Stimulated activated CD4-positive, alpha-beta T cell treated with anti-CD3 and anti-CD28 coated beads, Interleukin-15, amount 100 ng/mL, for 24 hours (primary cell): ENCODE results near the gene CLEC18A.
"Not testable (repeated sequence)": the region's sequence is repeated elsewhere in the genome, so short reads cannot be mapped to it uniquely, and the experiment has no call there.

Experiments
- DNase-seq: peaks from one replicate; pipeline ENCODE4 v3.0.0-alpha.2; 2020

Gene CLEC18A

DNA sequence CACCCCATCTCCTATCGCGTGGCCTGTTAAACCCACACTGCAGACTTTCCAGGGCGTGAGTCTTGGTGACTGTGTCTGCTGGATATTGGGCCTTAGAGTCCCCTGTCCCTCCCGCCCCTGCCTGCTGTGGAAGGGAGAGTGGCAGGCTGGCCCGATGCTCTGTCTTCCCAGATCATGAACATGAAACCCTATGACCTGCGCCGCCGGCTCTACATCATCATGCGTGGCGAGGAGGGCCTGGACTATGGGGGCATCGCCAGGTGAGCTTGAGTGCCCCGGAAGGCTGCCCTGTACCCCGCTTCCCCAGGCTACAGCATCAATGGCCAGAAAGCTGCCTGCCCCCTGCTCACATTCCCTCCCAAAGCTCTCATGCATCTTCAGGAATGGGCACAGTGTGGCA is 19.5 kb upstream of the CLEC18A start:
- no peak for DNase-seq

DNA sequence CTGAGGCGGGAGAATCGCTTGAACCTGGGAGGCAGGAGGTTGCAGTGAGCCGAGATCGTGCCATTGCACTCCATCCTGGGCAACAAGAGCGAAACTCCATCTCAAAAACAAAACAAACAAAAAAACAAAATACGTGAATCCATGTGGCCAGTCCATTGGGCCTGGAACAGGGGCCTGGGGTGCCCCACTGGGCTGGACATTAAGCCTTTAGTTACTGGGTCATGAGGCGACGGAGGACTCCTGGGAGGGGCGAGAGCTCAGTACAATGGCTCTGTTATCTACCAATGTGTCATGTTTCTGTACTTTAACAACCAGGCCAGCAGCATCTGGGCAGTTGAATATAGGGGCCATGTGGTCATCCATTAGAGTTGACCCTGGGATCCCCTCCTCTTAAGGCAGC is 18.9 kb upstream of the CLEC18A start:
- DNase-seq: no peak

DNA sequence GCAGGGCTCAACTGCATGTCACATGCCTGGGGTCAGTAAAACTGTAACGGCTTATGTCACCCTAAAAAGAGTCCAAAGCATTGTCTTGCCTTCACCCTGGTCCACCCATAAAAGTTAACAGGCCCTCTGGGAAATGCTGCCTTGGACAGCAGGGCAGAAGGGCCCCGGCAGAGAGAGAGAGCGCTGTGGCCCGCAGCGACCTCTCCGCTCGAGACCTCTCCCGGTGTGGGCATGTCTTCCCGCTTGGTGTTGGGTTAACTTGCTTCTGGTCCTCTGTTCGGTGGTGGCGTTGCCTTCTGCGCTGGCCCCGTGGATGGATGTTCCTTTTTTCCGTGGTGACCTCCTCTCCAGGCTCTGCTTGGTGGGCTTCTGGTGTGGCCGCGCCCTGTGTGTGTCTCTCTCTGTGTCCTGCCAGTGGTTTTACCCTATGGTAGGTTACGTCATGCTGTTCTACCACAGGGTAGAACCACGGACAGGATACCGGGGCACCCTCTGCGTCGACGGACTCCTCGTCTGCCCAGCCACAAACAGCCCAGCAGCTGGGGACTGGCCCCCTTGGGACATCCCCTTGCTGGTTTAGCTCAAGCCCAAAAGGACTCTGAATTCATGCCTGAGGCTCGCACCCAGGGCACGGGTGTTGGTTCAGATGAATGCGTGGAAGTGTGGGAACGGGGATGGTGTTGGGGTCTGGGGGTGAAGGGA is 18.3 kb upstream of the CLEC18A start:
- DNase-seq: no peak

GRCh38 chr16:69934044-69934443 is 17.1 kb upstream of the CLEC18A start:
- DNase-seq: no peak

DNA sequence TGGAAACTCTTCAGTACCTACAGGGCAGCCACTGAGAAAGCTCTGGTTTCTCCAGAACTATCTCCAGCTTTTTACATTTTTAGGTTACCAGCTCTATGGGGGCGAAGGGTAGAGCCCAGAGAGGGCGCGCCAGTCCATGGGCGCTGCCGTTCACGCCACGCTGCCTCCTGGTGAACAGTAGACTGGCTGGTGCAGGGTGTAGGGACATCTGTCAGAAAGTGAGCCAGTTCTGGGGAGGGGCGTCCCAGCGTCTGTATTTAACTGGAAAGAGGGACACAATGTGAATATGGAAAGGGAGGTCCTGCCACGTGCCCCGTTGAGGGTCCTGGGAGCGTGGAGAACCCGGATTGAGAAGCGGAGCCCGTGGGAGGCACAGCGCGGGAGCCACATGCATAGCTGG is 16.4 kb upstream of the CLEC18A start:
- DNase-seq: no peak

DNA sequence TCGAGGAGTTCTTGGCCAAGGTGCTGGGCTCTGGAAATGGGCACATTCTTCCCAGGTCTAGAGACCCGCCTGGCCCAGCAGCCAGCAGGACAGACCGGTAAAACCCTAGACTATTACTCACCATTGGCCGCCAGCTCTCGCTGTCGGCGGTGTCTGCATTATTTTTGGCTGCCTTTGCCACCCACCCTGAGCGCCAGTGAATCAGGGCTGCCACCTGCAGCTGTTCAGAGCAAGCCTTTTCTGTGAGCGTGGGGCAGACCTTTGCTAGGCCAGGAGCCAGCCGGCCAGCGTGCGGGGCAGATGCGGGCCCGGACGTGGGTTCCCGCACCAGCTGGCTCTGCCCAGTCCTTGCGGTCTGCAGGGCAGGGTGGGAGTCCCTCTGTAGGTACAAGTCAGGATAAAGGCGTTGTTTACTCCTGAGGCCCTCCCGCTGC is 15.8 kb upstream of the CLEC18A start:
- no peak for DNase-seq

- no peak for DNase-seq
Measured at GRCh38 chr16:69935740-69936139, 15.4 kb upstream of the CLEC18A start.

GRCh38 chr16:69936252-69936651 is 14.9 kb upstream of the CLEC18A start:
- DNase-seq: no peak

DNA sequence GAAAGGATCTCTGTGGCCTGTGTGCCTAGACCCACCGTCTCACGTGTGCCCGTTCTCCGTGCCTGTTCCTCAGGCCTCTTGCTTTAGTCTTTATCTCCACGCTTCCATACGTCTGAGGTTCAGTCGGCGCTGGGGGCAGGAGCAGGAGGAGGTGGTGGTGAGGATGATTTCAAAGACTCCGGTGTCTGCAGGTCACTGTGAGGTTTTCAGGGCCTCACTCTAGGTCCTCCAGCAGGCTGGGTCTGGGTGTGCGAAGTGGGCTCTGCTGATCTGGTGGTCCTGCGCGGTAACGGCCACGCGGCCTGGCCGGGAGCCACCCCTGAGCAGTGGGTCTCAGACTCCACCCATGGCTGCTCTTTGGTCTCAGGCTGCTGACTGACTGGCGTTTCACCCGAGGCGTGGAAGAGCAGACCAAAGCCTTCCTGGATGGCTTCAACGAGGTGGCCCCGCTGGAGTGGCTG is 14.4 kb upstream of the CLEC18A start:
- DNase-seq: no peak

- no peak for DNase-seq
Measured at GRCh38 chr16:69937465-69937951, 13.6 kb upstream of the CLEC18A start.

GRCh38 chr16:69938981-69939820 is 11.9 kb upstream of the CLEC18A start:
- no peak for DNase-seq

DNA sequence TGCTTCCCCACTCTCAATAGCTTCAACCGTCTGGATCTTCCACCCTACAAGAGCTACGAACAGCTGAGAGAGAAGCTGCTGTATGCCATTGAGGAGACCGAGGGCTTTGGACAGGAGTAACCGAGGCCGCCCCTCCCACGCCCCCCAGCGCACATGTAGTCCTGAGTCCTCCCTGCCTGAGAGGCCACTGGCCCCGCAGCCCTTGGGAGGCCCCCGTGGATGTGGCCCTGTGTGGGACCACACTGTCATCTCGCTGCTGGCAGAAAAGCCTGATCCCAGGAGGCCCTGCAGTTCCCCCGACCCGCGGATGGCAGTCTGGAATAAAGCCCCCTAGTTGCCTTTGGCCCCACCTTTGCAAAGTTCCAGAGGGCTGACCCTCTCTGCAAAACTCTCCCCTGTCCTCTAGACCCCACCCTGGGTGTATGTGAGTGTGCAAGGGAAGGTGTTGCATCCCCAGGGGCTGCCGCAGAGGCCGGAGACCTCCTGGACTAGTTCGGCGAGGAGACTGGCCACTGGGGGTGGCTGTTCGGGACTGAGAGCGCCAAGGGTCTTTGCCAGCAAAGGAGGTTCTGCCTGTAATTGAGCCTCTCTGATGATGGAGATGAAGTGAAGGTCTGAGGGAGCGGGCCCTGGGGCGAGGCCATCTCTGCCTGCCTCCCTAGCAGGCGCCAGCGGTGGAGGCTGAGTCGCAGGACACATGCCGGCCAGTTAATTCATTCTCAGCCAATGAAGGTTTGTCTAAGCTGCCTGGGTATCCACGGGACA is 11.1 kb upstream of the CLEC18A start:
- DNase-seq: no peak

DNA sequence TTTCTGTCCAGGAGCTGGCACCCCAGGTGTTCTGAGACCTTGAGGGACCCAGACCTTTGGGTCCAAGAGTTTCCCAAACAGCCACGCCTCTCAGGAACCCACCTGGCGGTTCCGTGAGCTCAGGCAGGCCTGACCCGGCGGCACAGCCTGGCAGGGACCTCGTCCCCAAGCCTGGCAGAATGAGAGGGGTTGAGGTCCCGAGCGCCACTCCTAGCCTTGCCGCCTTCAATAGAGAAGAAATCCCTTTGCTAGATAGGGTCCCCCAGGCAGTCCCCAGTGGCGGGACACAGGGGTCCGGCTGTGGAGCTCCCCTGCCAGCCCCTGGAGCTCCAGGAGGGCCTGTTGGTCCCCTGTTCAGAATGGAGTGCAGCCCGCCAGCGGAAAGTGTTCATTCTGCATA is 10.5 kb upstream of the CLEC18A start:
- no peak for DNase-seq

- no peak for DNase-seq
Measured at GRCh38 chr16:69941251-69942098, 9.7 kb upstream of the CLEC18A start.

DNA sequence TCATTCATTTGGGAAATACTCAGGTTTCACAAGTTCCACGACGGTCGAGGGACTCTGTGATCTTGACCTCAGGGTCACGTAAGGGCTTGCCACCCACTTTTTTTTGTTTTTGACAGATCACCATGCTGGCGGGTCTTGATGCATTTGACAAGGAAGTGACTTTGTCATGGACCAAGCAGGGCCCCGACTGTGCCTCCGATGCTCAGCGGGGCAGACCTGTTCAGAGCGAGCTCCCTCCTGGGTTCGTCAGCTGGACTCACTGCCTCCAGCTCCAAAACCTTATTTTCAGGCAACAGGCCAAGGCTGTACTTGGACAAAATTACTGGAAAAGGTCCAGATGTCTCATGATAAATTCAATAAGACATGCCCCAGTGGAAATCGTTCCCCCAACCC is 9.0 kb upstream of the CLEC18A start:
- no peak for DNase-seq

GRCh38 chr16:69942627-69943170 is 8.4 kb upstream of the CLEC18A start:
- no peak for DNase-seq

GRCh38 chr16:69943241-69944036 is 7.7 kb upstream of the CLEC18A start:
- DNase-seq: not testable (repeated sequence)

DNA sequence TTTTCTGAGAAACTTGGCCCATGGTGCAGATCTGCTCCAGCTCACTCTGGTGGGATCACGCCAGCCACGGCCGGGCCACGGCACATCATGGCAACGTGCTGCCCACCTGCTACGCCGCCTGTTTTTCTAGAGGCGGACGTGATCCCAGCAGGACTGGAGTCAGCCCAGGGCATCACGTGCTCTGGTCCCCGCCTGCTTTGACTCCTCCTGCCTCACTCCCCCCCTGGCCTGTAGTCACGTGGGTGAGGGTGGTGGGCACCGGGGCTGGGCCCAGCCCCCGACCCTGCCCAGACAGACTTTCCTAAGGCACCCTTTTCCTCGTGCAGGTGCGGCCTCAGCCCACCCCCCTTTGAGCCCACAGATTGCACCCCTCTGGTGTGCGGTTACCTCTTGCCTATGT is 723 bp upstream of the CLEC18A start:
- DNase-seq: not testable (repeated sequence)

GRCh38 chr16:69951672-69952031 is 518 bp downstream of the CLEC18A start:
- not testable (repeated sequence) for DNase-seq

- not testable (repeated sequence) for DNase-seq
Measured at GRCh38 chr16:69952116-69952515, 982 bp downstream of the CLEC18A start.
